ENCODE results near the gene FBXL4. TPM values are rescaled to one million over a fixed set of nuclear protein-coding genes. Genes with fewer than 3 reads are reported as not detected.
"Not testable (repeated sequence)": the region's sequence is repeated elsewhere in the genome, so short reads cannot be mapped to it uniquely, and the experiment has no call there.

Gene FBXL4
- polyA plus RNA-seq, 1 experiment: 10.5 TPM

DNA sequence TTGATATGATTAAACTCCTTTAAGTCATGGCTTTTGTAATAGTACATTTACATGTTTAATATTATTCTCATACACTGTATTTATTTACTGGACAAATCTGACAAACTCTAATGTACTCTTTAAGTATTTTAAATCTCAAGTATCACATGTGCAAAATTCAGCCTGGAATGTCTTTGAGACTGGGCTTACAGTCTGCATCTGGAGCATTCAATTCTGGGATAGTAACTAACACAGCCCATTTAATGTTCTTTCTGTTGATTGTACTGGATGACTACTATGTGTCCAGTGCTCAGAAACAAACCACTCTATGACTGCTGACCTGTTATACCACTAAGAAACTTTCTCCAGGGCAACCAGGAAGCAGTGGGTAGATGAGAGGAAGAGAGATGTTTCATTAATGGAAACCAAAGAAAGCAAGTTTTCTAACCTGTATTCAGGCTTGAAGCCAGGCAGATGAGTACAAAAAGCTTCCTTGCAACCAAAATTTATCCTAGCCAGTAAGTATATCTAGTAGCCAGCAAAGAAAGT lies 26.8 kb downstream of the FBXL4 start:
- TF ChIP-seq, protein P1, sequence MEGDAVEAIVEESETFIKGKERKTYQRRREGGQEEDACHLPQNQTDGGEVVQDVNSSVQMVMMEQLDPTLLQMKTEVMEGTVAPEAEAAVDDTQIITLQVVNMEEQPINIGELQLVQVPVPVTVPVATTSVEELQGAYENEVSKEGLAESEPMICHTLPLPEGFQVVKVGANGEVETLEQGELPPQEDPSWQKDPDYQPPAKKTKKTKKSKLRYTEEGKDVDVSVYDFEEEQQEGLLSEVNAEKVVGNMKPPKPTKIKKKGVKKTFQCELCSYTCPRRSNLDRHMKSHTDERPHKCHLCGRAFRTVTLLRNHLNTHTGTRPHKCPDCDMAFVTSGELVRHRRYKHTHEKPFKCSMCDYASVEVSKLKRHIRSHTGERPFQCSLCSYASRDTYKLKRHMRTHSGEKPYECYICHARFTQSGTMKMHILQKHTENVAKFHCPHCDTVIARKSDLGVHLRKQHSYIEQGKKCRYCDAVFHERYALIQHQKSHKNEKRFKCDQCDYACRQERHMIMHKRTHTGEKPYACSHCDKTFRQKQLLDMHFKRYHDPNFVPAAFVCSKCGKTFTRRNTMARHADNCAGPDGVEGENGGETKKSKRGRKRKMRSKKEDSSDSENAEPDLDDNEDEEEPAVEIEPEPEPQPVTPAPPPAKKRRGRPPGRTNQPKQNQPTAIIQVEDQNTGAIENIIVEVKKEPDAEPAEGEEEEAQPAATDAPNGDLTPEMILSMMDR (IDR thresholded peaks at IDR 0.05; ENCODE audit: insufficient read depth, low read depth, low read length): no peak
- Histone ChIP-seq H3K4me3 (ENCODE audit: low read depth, low read length) (no peak overlapping the region), H3K36me3 (ENCODE audit: control insufficient read depth, insufficient read depth, low read length) (no peaks in the 10 kb centered on the region), H3K27me3 (ENCODE audit: control insufficient read depth, insufficient read depth, low read length) (no peaks in the 10 kb centered on the region)
- no peak for DNase-seq (ENCODE audit: low read depth)
- POLR2A ChIA-PET: no interaction called here
- CTCF ChIA-PET: interaction anchor here (0.7 kb wide), 1 partner anchor 10 kb away, joined by 3 read pairs; no protein-coding TSS in a partner anchor

DNA sequence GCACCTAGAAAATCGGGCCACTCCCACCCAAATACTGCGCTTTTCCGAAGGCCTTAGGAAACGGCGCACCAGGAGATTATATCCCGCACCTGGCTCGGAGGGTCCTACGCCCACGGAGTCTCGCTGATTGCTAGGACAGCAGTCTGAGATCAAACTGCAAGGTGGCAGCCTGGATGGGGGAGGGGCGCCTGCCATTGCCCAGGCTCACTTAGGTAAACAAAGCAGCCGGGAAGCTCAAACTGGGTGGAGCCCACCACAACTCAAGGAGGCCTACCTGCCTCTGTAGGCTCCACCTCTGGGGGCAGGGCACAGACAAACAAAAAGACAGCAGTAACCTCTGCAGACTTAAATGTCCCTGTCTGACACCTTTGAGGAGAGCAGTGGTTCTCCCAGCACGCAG lies 36.8 kb downstream of the FBXL4 start:
- H3K27me3 ChIP-seq (ENCODE audit: control insufficient read depth, insufficient read depth, low read length); H3K4me3 ChIP-seq (ENCODE audit: low read depth, low read length); CTCF ChIA-PET; DNase-seq (ENCODE audit: low read depth); POLR2A ChIA-PET; H3K36me3 ChIP-seq (ENCODE audit: control insufficient read depth, insufficient read depth, low read length): not testable (repeated sequence)

DNA sequence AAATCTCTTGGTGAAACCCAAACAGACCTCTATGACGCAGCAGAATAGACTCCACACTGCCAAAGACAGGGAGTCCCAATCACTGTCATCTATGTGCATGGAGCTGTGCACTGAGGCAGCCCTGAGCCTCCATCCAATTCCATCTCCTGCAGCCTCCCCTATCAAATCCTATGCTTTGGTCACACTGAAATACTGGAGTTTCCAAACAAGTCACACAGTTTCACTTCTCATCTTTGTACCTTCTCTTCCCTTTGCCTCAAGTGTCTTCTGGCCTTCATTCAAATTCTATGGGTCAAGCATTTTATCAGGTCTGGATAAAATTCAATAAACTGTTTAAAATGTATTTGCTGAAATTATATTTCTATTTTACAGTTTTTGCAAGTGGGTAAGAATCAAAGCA lies 38.5 kb downstream of the FBXL4 start:
- no peak for DNase-seq (ENCODE audit: low read depth)
- no peaks in the 10 kb centered on the region for H3K27me3 ChIP-seq (ENCODE audit: control insufficient read depth, insufficient read depth, low read length)
- H3K36me3 ChIP-seq (ENCODE audit: control insufficient read depth, insufficient read depth, low read length): no peaks in the 10 kb centered on the region; the same call in 1 of the 2 replicates
- no peak overlapping the region for H3K4me3 ChIP-seq (ENCODE audit: low read depth, low read length)
- ChIA-PET CTCF (no interaction called here), POLR2A (no interaction called here)
- TF ChIP-seq, protein P1 (IDR thresholded peaks at IDR 0.05; ENCODE audit: insufficient read depth, low read depth, low read length): no peak

DNA sequence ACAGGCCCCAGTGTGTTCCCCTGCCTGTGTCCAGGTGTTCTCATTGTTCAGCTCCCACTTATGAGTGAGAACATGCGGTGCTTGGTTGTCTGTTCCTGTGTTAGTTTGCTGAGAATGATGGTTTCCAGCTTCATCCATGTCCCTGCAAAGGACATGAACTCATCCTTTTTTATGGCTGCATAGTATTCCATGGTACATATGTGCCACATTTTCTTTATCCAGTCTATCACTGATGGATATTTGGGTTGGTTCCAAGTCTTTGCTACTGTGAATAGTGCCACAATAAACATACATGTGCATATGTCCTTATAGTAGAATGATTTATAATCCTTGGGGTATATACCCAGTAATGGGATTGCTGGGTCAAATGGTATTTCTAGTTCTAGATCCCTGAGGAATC lies 41.4 kb downstream of the FBXL4 start:
- POLR2A ChIA-PET; H3K4me3 ChIP-seq (ENCODE audit: low read depth, low read length); H3K27me3 ChIP-seq (ENCODE audit: control insufficient read depth, insufficient read depth, low read length); CTCF ChIA-PET; DNase-seq (ENCODE audit: low read depth); H3K36me3 ChIP-seq (ENCODE audit: control insufficient read depth, insufficient read depth, low read length): not testable (repeated sequence)

DNA sequence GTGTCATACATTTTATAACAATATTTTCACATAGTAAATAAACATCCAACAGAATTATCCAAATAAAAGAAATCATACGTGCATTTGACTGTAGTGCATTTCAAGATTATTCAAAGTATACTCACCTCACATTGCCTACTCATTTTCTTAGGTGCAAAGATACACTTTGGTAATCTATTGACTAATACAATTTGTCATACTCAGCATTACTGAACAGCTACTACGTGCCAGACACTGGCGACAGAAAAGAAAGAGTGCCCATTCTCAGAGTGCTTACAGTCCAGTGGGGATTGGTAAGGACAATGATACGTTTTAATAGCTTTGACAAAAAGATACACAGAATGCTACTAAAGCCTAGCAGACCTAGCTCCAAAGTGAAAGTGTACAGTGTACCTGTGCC lies 42.0 kb downstream of the FBXL4 start:
- ChIA-PET POLR2A (no interaction called here), CTCF (no interaction called here)
- Histone ChIP-seq H3K4me3 (ENCODE audit: low read depth, low read length) (no peak overlapping the region), H3K36me3 (ENCODE audit: control insufficient read depth, insufficient read depth, low read length) (peaks cover 1% of the 10 kb centered on the region; the same call in 1 of the 2 replicates), H3K27me3 (ENCODE audit: control insufficient read depth, insufficient read depth, low read length) (no peaks in the 10 kb centered on the region)
- TF ChIP-seq, protein P1 (IDR thresholded peaks at IDR 0.05; ENCODE audit: insufficient read depth, low read depth, low read length): no peak
- no peak for DNase-seq (ENCODE audit: low read depth)

DNA sequence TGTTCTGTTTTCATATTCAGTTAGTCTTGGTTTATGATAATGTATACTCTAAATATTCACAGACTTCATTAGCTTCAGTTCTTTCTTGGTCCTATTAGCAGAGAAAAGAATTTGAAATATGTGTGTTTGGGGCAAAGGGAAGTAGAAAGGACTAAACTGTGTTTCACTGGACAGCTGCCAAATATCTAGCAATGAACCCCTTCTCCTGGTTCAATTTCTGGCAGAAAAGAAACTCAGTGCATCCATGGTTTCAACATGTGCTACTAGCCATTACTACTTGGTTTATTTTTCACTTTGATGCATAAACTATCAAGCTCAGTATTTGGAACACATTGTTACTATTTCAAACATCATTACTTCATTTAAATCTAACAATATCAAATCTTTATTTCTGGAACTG lies 43.6 kb downstream of the FBXL4 start:
- Histone ChIP-seq H3K4me3 (ENCODE audit: low read depth, low read length) (no peak overlapping the region), H3K36me3 (ENCODE audit: control insufficient read depth, insufficient read depth, low read length) (peaks cover 1% of the 10 kb centered on the region; the same call in 1 of the 2 replicates), H3K27me3 (ENCODE audit: control insufficient read depth, insufficient read depth, low read length) (no peaks in the 10 kb centered on the region)
- TF ChIP-seq, protein P1 (IDR thresholded peaks at IDR 0.05; ENCODE audit: insufficient read depth, low read depth, low read length): no peak
- POLR2A ChIA-PET: interaction anchor here (0.7 kb wide), 1 partner anchor 108 kb away, joined by 3 read pairs; no protein-coding TSS in a partner anchor
- no peak for DNase-seq (ENCODE audit: low read depth)
- CTCF ChIA-PET: no interaction called here
